ENCODE results near the gene GOLGA7B.

The GOLGA7B gene

GRCh38 chr10:97849687-97850402 is at the start of gene GOLGA7B:
Gene GOLGA7B, plus strand, starts transcription at chr10:97849843. Its CDS starts 461 bp downstream, at chr10:97850304.
- peak in 1 of 2 donors; percentile 20 for DNase-seq (ENCODE audit: low read depth in 2 of 2)

- no peak for DNase-seq (ENCODE audit: low read depth in 2 of 2)
Measured at GRCh38 chr10:97800474-97800873, 49.2 kb upstream of the GOLGA7B start.

GRCh38 chr10:97801422-97801821 is 48.2 kb upstream of the GOLGA7B start:
- no peak for DNase-seq (ENCODE audit: low read depth in 2 of 2)

- no peak for DNase-seq (ENCODE audit: low read depth in 2 of 2)
Measured at GRCh38 chr10:97805096-97805884, 44.4 kb upstream of the GOLGA7B start.

GRCh38 chr10:97805949-97806348 is 43.7 kb upstream of the GOLGA7B start:
- no peak for DNase-seq (ENCODE audit: low read depth in 2 of 2)

GRCh38 chr10:97810446-97810845 is 39.2 kb upstream of the GOLGA7B start:
- no peak for DNase-seq (ENCODE audit: low read depth in 2 of 2)

GRCh38 chr10:97811958-97812357 is 37.7 kb upstream of the GOLGA7B start:
- DNase-seq (ENCODE audit: low read depth in 2 of 2), result no peak

GRCh38 chr10:97812696-97813095 is 36.9 kb upstream of the GOLGA7B start:
- DNase-seq (ENCODE audit: low read depth in 2 of 2), result no peak

GRCh38 chr10:97813311-97813710 is 36.3 kb upstream of the GOLGA7B start:
- DNase-seq (ENCODE audit: low read depth in 2 of 2), result no peak

- DNase-seq (ENCODE audit: low read depth in 2 of 2), result no peak
Measured at GRCh38 chr10:97814996-97815395, 34.6 kb upstream of the GOLGA7B start.

GRCh38 chr10:97816609-97817008 is 33.0 kb upstream of the GOLGA7B start:
- no peak for DNase-seq (ENCODE audit: low read depth in 2 of 2)

GRCh38 chr10:97818572-97818971 is 31.1 kb upstream of the GOLGA7B start:
- no peak for DNase-seq (ENCODE audit: low read depth in 2 of 2)

- no peak for DNase-seq (ENCODE audit: low read depth in 2 of 2)
Measured at GRCh38 chr10:97820096-97820704, 29.4 kb upstream of the GOLGA7B start.

GRCh38 chr10:97821308-97822038 is 28.2 kb upstream of the GOLGA7B start:
- DNase-seq (ENCODE audit: low read depth in 2 of 2), result no peak

GRCh38 chr10:97822261-97822687 is 27.4 kb upstream of the GOLGA7B start:
- DNase-seq (ENCODE audit: low read depth in 2 of 2), result no peak

GRCh38 chr10:97823734-97824133 is 25.9 kb upstream of the GOLGA7B start:
- DNase-seq (ENCODE audit: low read depth in 2 of 2), result no peak

GRCh38 chr10:97825020-97825760 is 24.5 kb upstream of the GOLGA7B start:
- no peak for DNase-seq (ENCODE audit: low read depth in 2 of 2)

GRCh38 chr10:97826892-97827291 is 22.8 kb upstream of the GOLGA7B start:
- DNase-seq (ENCODE audit: low read depth in 2 of 2), result no peak

- DNase-seq (ENCODE audit: low read depth in 2 of 2), result no peak
Measured at GRCh38 chr10:97827702-97828291, 21.8 kb upstream of the GOLGA7B start.

GRCh38 chr10:97828721-97829120 is 20.9 kb upstream of the GOLGA7B start:
- no peak for DNase-seq (ENCODE audit: low read depth in 2 of 2)

- DNase-seq (ENCODE audit: low read depth in 2 of 2), result no peak
Measured at GRCh38 chr10:97830064-97830463, 19.6 kb upstream of the GOLGA7B start.

Measured in activated CD8-positive, alpha-beta memory T cell treated with anti-CD3 and anti-CD28 coated beads for 4 hours (primary cell).